Astrocyte (in vitro differentiated cells and primary cell): ENCODE results near the gene TM7SF2. TPM values are rescaled to one million over a fixed set of nuclear protein-coding genes. Genes with fewer than 3 reads are reported as not detected.
A peak's percentile ranks its signal among the peaks of the same experiment; 100 is the strongest.

Experiments used
- DNase-seq: peaks from one replicate; pipeline ENCODE4 v3.0.0-alpha.2; 2010; ENCODE audit warnings: low read depth
- FAIRE-seq: peaks from 2 replicates; lab custom pipeline; 2011; peaks lifted over from hg19 to GRCh38; lab: Jason Lieb, UNC
- H2AFZ ChIP-seq: 2 replicates; pipeline ENCODE4 v1.6.0; 2012; ENCODE audit warnings: low read depth, low read length, inconsistent platforms
- H3K27ac ChIP-seq: 2 replicates; pipeline ENCODE4 v1.5.1; 2011; ENCODE audit warnings: low read depth, low read length, inconsistent platforms
- H3K27me3 ChIP-seq: 2 replicates; pipeline ENCODE4 v1.6.0; 2011; ENCODE audit warnings: low read length, inconsistent platforms; ENCODE audit not compliant: insufficient read depth
- H3K36me3 ChIP-seq: 2 replicates; pipeline ENCODE4 v1.5.1; 2011; ENCODE audit warnings: low read length, inconsistent platforms; ENCODE audit not compliant: insufficient read depth
- H3K4me1 ChIP-seq: 2 replicates; pipeline ENCODE4 v1.5.1; 2011; ENCODE audit warnings: low read length, inconsistent platforms; ENCODE audit not compliant: insufficient read depth
- H3K4me2 ChIP-seq: 2 replicates; pipeline ENCODE4 v1.6.0; 2012; ENCODE audit warnings: low read length, inconsistent platforms
- H3K4me3 ChIP-seq: 2 replicates; pipeline ENCODE4 v1.5.1; 2011; ENCODE audit warnings: low read depth, mild to moderate bottlenecking, low read length, inconsistent platforms; ENCODE audit not compliant: insufficient read depth
- H3K79me2 ChIP-seq: 2 replicates; pipeline ENCODE4 v1.6.0; 2012; ENCODE audit warnings: mild to moderate bottlenecking, low read length, inconsistent platforms; ENCODE audit not compliant: insufficient read depth
- H3K9ac ChIP-seq: 2 replicates; pipeline ENCODE4 v1.6.0; 2012; ENCODE audit warnings: mild to moderate bottlenecking, low read length, inconsistent platforms
- H3K9me3 ChIP-seq: 2 replicates; pipeline ENCODE4 v1.5.1; 2012; ENCODE audit warnings: low read depth, mild to moderate bottlenecking, low read length, inconsistent platforms; ENCODE audit not compliant: insufficient read depth
- H4K20me1 ChIP-seq: 2 replicates; pipeline ENCODE4 v1.6.0; 2012; ENCODE audit warnings: low read length, inconsistent platforms; ENCODE audit not compliant: insufficient read depth
- H3K27ac Mint-ChIP-seq: one replicate; pipeline ENCODE4 v1.8.0; 2021; ENCODE audit warnings: mild to moderate bottlenecking, mixed read lengths; ENCODE audit not compliant: unreplicated experiment
- H3K27me3 Mint-ChIP-seq: one replicate; pipeline ENCODE4 v1.8.0; 2021; ENCODE audit warnings: low read depth, mixed read lengths; ENCODE audit not compliant: unreplicated experiment
- H3K36me3 Mint-ChIP-seq: one replicate; pipeline ENCODE4 v1.8.0; 2021; ENCODE audit warnings: low read depth, mixed read lengths; ENCODE audit not compliant: unreplicated experiment
- H3K4me1 Mint-ChIP-seq: one replicate; pipeline ENCODE4 v1.8.0; 2021; ENCODE audit warnings: low read depth, mixed read lengths; ENCODE audit not compliant: unreplicated experiment
- H3K4me3 Mint-ChIP-seq: one replicate; pipeline ENCODE4 v1.8.0; 2021; ENCODE audit warnings: mild to moderate bottlenecking, moderate library complexity, mixed read lengths; ENCODE audit not compliant: unreplicated experiment
- H3K9me3 Mint-ChIP-seq: one replicate; pipeline ENCODE4 v1.8.0; 2021; ENCODE audit warnings: mild to moderate bottlenecking, mixed read lengths; ENCODE audit not compliant: unreplicated experiment
- EZH2 ChIP-seq: IDR thresholded peaks from 2 replicates; pipeline ENCODE4 v1.6.1; 2012; ENCODE audit warnings: mild to moderate bottlenecking, low read length, inconsistent platforms; ENCODE audit not compliant: insufficient read depth
- total RNA-seq: library from RNA; stranded (reverse); gene quantifications from 2 replicates; pipeline ENCODE4 v1.2.1, GENCODE V29; 2021
- TF ChIP-seq, protein P1 (sequence below): IDR thresholded peaks from 2 replicates; pipeline ENCODE4 v1.5.1; 2011; ENCODE audit warnings: low read depth, mild to moderate bottlenecking, inconsistent platforms, low read length, moderate library complexity; ENCODE audit not compliant: insufficient read depth

Gene TM7SF2
- total RNA-seq, 1 donor from 2014 or later: 23.9 TPM

DNA sequence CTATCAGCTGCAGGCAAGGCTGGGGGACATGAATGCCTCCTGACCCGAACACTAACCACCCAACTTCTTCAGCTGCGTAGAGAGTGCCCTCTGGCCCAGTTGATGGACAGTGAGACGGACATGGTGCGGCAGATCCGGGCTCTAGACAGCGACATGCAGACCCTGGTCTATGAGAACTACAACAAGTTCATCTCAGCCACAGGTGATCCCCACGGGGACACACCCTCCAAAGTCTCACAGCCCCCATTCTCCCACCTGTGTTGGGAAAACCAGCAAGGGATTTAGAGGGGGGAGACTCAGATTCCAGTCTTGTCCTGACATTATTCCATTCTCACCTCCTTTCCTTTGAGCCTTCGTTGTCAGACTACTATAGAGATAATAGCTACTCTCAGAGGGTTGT lies 14.7 kb upstream of the TM7SF2 start:
- H3K9me3 Mint-ChIP-seq: no peaks in the 10 kb centered on the region
- H3K36me3 Mint-ChIP-seq: peaks cover 2% of the 10 kb centered on the region
- H3K4me3 ChIP-seq: peak overlapping the region; percentile 61
- no peak overlapping the region for H2AFZ ChIP-seq
- H3K9ac ChIP-seq: peak overlapping the region; percentile 89
- no peak for TF ChIP-seq EZH2
- TF ChIP-seq, protein P1, sequence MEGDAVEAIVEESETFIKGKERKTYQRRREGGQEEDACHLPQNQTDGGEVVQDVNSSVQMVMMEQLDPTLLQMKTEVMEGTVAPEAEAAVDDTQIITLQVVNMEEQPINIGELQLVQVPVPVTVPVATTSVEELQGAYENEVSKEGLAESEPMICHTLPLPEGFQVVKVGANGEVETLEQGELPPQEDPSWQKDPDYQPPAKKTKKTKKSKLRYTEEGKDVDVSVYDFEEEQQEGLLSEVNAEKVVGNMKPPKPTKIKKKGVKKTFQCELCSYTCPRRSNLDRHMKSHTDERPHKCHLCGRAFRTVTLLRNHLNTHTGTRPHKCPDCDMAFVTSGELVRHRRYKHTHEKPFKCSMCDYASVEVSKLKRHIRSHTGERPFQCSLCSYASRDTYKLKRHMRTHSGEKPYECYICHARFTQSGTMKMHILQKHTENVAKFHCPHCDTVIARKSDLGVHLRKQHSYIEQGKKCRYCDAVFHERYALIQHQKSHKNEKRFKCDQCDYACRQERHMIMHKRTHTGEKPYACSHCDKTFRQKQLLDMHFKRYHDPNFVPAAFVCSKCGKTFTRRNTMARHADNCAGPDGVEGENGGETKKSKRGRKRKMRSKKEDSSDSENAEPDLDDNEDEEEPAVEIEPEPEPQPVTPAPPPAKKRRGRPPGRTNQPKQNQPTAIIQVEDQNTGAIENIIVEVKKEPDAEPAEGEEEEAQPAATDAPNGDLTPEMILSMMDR: no peak
- no peaks in the 10 kb centered on the region for H3K36me3 ChIP-seq
- FAIRE-seq (no peak), DNase-seq (no peak)
- peaks cover 8% of the 10 kb centered on the region for H3K4me1 ChIP-seq
- H4K20me1 ChIP-seq: peaks cover 25% of the 10 kb centered on the region
- no peak overlapping the region for H3K27ac ChIP-seq
- H3K4me2 ChIP-seq: peak overlapping the region; percentile 79
- H3K27me3 ChIP-seq: no peaks in the 10 kb centered on the region
- H3K27me3 Mint-ChIP-seq: no peaks in the 10 kb centered on the region
- peak overlapping the region; percentile 93 for H3K4me3 Mint-ChIP-seq
- H3K27ac Mint-ChIP-seq: no peak overlapping the region
- no peaks in the 10 kb centered on the region for H3K9me3 ChIP-seq
- peaks cover 7% of the 10 kb centered on the region for H3K4me1 Mint-ChIP-seq
- peaks cover 32% of the 10 kb centered on the region for H3K79me2 ChIP-seq

DNA sequence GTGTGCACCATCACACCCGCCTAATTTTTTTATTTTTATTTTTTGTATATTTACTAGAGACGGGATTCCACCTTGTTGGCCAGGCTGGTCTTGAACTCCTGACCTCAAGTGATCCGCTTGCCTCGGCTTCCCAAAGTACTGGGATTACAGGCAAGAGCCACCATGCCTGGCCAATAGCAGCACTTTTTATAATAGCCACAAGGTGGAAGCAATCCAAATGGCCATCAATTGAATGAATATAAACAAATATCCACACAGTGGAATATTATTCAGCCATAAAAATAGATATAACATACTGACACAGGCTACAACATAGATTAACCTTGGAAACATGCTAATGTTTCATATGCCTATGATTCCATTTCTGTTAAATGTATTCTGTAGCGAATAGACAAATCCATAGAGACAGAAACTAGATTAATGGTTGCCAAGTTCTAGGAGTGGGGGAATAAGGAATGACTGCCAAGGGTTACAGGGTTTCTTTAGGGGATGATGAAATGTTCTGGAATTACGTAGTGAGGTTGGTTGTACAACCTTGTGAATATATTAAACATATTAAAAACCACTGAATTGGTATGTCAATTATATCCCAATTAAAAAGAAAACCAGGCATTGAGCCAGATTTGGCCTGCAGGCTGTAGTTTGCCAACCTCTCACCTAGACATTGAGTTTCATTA lies 10.9 kb upstream of the TM7SF2 start:
- Histone ChIP-seq H3K4me3 (no peak overlapping the region), H3K27me3 (no peaks in the 10 kb centered on the region), H3K9me3 (no peaks in the 10 kb centered on the region), H3K27ac (no peak overlapping the region), H3K9ac (no peak overlapping the region), H2AFZ (no peak overlapping the region), H4K20me1 (peaks cover 55% of the 10 kb centered on the region), H3K36me3 (no peaks in the 10 kb centered on the region), H3K4me2 (no peak overlapping the region), H3K4me1 (peaks cover 16% of the 10 kb centered on the region), H3K79me2 (peaks cover 48% of the 10 kb centered on the region)
- FAIRE-seq (no peak), DNase-seq (no peak)
- Mint-ChIP-seq H3K36me3 (no peaks in the 10 kb centered on the region), H3K27me3 (no peaks in the 10 kb centered on the region), H3K9me3 (no peaks in the 10 kb centered on the region), H3K4me3 (no peak overlapping the region), H3K27ac (no peak overlapping the region), H3K4me1 (peaks cover 13% of the 10 kb centered on the region)
- TF ChIP-seq, protein P1: no peak
- no peak for TF ChIP-seq EZH2
